T-helper 9 cell (primary cell): ENCODE data around the gene ERH.
"Not testable (repeated sequence)": the region's sequence is repeated elsewhere in the genome, so short reads cannot be mapped to it uniquely, and the experiment has no call there.

Source experiments
- DNase-seq: peaks from one replicate; pipeline ENCODE4 v3.0.0-alpha.2; 2020
- total RNA-seq, 2 donors: gene quantifications; one replicate each; lab custom pipeline; 2026; lab: John Stamatoyannopoulos, UW

The ERH gene
- 24.4 to 63.4 reads per million in 2 donors for total RNA-seq

DNA sequence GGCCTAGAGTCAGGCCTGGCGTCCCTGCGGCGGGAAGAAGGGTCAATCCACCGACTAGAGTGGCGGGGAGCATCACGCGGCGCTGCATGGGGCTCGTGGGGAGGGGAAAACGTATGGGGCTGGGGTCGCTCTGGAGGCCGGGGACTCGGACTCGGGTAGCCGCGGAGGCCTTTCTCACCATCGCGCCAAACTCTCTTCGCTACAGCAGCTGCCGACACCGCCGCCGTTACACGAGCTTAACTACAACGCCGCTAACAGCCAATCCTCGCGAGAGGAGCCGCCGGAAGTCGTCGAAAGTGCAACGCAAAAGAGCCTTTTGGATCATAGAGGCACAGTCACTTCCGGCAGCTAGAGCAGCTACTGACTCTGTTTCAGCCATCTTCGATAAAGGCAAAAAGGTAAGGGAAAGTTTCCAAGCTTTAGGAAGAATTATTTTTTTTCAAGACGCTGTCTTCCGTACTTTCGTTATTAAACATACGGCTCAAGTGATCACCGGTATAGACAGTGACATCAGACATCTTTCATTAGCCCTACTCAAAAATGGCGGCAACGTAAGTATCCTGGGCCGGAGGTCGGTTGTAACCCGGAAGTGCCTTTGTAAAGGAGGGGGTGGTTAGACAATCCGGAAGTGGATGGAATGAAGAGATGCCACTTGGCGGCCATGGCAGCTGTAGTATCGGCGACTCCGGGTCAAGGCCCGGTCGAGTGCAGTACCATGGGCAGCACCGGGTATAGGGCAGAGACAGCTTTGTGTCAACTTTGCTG is at the start of gene ERH, which contains the start of gene SLC39A9:
ERH (minus strand) TSS at position 247 of the 765 bp plus-strand sequence; CDS start at position 181, 66 bp downstream.
SLC39A9 (plus strand) TSS at position 640 of the 765 bp plus-strand sequence. CDS start 678 bp downstream, outside the sequence.
- peak; percentile 93 for DNase-seq

DNA sequence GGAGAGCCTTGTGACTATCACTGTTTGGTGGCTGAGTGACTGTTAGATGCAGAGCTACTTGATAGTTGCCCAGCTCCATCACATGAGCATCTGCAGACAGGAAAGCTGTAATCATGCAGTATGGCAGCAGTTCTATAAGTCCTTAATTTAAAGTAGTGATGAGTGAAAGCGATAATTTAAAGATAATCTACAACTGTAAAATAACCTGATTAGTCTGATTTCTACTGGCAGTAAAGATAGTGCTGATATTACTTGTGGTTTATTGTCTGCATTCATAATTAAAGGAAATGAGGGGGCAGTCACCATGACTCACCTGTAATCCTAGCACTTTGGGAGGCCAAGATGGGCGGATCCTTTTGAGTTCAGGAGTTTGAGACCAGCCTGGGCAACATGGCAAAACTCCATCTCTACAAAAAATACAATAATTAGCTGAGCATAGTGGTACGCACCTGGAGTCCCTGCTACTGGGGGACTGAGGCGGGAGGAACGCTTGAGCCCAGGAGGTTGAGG is 45.3 kb upstream of the ERH start:
- no peak for DNase-seq

DNA sequence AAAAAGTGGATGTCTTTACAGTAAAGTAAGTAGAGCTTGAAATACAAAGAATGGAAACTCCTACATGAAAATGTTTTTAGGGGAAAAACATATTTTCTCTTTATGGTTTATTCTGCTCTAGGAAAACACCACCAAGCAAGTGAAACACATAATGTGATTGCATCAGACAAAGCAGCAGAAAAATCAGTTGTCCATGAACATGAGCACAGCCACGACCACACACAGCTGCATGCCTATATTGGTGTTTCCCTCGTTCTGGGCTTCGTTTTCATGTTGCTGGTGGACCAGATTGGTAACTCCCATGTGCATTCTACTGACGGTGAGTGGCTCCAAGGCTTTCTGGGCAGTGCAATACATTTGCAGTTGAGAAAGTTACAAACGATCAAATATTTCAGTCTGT is 43.8 kb upstream of the ERH start:
- no peak for DNase-seq

DNA sequence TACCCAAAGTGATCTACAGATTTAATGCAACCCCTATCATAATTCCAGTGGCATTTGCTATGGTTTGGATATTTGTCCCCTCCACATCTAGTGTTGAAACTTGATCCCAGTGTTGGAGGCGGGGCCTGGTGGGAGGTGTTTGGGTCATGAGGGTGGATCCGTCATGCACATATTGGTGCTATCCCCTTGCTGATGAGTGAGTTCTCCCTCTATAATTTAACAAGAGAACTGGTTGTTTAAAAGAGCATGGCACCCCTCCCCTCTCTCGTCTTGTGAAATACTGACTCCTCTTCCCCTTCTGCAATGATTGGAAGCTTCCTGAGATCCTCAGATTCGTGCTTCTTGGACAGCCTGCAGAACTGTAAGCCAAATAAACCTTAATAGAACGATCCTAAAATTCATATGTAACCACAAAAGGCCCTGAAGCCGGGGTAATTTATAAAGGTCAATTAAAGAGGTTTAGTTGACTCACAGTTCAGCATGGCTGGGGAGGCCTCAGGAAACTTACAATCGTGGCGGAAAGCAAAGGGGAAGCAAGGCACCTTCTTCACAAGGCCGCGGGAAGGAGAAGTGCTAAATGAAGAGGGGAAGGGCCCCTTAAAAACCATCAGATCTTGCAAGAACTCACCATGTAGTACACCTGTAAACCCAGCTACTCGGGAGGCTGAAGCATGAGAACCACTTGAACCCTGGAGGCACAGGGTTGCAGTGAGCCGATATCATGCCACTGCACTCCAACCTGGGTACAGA is 41.6 kb upstream of the ERH start:
- no peak for DNase-seq

DNA sequence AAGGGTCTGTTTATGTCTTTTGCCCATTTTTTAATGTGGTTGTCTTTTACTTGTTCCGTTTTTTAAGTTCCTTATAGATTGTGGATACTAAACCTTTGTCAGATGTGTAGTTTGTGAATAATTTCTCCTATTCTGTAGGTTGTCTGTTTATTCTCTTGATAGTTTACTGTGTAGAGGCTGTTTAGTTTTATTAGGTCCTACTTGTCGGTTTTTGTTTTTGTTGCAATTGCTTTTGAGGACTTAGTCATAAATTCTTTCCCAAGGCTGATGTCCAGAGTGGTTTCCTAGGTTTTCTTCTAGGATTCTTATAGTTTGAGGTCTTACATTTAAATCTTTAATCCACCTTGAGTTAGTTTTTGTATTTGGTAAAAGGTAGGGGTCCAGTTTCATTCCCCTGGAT is 34.3 kb upstream of the ERH start:
- no peak for DNase-seq

DNA sequence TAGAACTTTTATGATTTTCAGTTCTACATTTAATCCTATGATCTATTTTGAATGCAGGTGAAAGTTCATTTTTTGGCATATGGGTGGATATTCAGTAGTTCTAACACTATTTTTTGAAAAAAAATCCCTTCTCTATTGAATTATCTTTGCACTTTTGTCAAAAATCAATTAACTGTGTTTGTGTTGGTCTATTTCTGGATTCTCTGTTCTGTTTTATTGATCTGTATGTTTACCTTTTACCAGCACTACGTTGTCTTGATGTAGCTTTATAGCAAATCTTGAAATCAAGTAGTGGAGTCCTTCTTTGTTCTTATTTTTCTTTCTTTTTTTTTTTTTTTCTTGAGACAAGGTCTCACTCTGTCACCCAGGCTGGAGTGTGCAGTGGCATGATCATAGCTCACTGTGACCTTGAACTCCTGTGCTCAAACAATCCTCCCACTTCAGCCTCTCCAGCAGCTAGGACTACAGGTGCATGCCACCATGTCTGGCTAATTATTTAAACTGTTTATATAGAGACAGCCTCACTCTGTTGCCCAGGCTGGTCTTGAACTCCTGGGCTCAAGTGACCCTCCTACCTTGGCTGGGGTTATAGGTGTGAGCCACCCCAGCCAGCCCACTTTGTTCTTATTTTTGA is 32.3 kb upstream of the ERH start:
- DNase-seq, result no peak

DNA sequence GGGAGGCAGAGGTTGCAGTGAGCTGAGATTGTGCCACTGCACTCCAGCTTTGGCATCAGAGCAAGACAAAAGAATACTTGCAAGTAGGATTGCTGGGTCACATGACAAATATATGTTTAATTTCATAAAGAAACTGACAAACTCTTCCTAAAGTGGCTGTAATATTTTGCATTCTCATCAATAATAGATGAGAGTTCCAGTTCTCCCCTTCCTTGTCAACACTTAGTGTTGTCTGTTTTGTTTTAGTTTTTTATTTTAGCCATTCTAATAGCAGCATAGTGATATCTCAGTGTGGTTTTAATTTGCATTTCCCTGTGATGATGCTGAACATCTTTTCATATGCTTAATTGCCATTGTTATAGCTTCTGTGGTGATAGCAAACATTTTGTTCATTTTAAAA is 31.5 kb upstream of the ERH start:
- DNase-seq, result no peak

DNA sequence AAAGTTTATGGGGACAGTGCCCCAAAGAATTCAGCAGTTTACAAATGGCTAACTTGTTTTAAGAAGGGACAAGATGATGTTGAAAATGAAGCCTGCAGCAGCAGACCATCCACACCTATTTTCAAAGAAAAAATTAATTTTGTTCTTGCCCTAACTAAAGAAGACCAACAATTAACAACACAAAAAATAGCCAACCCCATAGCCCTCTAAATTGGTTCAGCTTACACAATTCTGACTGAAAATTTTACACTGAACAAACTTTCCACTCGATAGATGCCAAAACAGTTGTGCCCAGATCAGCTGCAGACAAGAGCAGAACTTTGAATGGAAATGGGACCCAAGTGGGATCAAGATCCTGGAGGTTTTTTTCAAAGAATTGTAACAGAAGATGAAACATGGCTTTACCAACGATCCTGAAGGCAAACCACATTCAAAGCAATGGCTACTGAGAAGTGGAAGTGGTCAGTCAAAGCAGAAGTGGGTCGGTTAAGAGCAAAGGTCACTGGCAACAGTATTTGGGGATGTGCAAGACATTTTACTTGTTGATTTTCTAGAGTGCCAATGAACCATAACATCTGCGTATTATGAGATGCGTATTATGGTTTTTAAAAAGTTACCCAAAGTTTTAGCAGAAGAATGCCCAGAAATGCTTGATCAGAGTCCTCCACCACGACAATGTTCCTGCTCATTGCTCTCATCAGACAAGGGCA is 30.3 kb upstream of the ERH start:
- no peak for DNase-seq

DNA sequence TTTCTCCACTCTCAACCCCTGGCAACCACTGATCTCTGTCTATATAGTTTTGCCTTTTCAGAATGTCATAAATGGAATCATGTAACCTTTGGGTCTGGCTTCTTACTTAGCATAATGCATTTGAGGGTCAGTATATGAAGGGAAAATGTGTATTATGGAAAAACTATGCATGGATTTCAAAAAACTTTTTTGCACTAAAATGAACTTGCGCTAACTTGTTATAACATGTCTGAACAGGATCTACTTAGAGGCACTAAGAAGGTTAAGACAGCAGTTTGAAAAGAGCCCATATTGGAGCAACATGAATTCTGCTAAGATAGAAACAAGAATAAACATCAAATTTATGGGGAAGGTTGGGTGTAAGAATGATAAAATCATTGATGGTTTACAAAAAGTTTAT is 29.5 kb upstream of the ERH start:
- DNase-seq, result no peak

DNA sequence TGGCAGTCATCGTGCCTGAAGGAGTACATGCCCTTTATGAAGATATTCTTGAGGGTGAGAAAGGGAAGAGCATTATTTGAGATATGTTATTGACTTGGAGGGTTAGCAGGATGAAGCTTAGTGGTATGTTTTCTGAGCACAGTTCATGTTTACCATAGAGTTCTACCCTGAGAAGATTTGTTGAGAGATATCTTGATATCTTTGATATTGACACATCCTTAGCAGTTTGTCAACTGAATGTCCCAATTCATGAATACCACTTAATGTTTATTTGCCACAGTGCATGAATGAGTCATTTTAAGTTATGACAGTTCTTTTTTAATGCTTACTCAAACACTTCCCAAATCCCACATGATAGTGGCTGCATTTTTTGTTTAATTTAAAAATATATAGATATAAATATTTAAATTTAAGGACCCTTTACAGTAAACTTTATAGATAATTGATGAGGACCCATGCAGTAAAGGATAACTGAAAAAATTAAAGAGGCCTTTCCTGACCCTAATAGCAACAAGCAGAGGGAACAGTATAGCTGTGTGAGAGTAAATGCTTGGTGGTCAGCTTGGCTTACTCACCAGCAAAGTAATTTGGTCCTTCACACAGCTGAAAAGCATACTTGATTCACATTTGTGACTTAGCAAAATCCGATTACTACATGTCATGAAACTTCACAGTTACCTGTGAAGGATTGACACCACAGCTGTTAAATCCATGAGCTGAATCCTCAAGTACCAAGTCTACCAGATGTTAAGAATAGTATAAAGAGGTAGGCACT is 26.2 kb upstream of the ERH start:
- DNase-seq, result no peak

DNA sequence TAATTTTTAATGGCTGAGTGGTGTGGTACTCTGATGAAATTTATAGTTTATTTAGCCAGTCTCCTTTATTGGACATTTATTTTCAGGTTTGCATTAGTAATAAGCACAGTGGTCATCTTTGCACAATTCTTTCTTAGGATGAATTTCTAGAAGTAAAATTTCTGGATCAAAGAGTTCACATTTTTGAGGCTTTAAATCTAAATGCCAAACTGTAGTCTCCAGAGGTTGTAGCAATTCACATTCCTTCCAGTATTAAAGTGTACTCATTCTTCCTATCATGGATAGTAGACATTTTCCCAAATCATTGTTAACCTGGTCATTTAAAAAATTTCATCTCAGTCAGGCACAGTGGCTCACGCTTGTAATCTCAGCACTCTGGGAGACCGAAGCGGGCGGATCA is 25.2 kb upstream of the ERH start:
- no peak for DNase-seq

DNA sequence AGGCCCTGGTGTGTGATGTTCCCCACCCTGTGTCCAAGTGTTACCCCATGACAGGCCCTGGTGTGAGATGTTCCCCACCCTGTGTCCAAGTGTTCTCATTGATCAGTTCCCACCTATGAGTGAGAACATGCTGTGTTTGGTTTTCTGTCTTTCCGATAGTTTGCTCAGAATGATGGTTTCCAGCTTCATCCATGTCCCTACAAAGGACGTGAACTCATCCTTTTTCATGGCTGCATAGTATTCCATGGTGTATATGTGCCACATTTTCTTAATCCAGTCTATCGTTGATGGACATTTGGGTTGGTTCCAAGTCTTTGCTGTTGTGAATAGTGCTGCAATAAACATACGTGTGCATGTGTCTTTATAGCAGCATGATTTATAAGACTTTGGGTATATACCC is 18.0 kb upstream of the ERH start:
- not testable (repeated sequence) for DNase-seq

DNA sequence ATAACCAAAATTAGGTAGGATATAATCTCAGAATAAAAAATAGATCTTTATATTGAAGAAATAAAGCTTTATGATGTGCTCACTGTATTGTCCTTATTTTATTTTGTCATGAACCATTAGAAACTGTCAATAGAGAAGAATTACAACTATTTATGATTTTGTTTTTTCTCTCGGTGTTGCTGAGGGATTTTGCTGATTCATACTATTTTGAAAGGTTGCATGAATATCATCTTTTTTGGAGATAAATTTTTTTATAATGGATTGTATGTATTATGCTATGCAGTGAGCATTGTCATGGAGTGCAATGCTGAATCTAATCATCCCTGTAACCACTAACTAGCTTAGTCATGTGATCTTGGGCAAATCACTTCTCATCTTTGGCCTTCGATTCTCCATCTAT is 15.4 kb upstream of the ERH start:
- DNase-seq, result no peak

DNA sequence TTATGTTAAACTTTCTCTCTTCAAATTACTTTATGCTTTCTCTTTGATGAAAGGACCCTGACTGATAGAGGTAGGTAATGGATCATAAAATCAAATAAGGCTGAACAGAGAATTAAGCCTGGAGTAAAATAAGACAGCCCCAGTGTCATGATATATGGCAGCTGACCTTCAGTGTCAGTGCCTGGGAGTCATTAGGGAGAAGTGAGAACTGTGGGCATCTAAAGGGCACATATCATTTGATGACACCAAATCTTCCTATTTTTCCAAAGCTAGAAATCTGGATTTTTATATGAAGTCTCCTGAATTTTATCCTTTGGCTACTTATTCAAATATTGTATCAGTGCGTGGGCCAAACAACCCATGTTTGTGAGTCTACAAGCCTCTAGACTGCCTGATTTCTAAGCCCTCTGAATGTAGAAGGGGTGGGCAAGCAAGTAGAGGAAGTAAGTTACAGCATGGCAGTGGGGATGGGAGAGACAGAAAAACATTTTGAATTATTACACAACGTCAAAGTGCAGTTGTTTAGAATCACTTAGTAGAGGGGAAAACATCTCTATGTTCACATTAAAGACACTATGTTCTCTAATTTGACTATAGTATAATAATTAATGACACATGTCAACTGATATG is 10.3 kb upstream of the ERH start:
- no peak for DNase-seq

DNA sequence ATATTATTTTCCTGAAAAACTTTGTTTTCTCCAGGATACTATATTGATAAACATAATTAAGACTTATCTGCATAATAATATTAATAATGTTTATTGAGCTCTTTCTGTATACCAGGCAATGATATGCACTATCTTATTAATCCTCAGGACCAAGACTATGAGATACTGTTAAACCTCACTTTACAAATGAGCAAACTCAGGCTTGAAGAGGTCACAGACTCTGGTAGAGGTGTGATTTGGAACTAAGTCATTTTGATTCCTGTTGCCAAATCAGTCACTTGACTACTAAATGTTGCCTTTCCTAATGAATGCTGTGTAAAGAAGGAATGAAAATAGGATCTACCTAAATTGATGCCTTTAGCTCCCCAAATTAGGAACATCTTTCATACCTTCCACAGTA is 7.7 kb upstream of the ERH start:
- no peak for DNase-seq

DNA sequence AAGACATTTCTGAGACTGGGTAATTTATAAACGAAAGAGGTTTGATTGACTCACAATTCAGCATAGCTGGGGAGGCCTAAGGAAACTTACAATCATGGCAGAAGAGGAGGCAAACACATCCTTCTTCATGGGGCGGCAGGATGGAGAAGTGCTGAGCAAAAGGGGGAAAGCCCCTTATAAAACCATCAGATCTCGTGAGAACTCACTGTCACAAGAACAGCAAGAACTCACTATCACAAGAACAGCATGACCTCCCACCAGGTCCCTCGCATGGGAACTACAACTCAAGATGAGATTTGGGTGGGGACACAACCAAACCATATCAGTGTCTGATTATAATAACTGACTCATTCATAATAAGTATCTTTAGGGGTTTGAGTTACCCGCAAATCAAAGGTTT is 6.8 kb upstream of the ERH start:
- DNase-seq, result no peak

DNA sequence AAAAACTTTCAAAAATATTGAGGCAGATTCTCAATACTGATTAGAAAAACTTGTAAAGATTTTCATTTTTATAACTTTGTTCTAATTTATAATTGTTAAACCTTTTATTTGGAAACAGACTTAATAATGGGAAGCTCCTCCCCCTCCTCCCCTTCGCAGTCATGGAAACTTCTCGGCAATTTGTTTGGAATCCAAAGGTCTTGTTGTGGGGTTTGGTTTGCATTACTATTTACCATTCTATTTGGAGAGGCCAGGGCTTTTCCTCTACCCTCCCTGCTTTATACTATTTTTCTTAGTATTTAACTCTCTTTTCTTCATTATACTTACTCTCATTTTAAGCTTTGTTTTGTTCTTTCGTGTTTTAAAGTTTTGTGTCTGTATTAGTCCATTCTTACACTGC is 6.4 kb upstream of the ERH start:
- no peak for DNase-seq

DNA sequence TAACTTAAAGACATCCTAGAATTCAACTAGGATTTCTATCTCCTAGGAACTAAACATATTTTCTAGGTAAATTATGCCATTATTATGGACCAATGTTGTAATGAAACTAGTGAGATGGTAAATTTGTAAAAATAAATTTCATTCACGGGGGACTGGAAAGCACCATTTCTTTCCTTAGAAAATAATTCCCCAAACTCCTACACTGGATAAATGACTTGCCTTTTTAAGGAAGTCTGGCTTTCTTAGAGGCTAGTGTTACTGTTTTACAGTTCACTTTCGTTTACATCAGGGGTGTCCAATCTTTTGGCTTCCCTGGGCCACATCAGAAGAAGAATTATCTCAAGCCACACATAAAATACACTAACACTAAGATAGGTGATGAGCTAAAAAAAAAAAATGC is 3.7 kb upstream of the ERH start:
- no peak for DNase-seq

DNA sequence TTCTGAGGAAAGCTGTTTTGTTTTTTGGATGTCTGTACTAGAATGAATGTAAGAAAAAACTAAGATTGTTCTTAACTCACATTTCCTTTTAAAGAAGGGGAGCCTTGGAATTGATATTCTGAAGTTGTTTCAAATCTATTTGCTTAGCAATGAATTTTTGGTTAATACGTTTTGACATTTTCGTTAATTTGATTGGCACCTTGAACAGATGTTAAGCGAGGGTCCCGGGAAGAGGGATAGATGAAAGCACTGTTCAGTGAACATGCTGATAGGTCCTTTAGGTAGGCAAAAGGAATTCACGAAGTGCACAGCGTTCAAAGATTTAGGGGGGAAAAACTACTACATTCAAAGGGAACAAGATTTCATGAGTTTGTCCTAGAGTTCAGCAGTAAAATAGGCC is 2.1 kb upstream of the ERH start:
- no peak for DNase-seq

DNA sequence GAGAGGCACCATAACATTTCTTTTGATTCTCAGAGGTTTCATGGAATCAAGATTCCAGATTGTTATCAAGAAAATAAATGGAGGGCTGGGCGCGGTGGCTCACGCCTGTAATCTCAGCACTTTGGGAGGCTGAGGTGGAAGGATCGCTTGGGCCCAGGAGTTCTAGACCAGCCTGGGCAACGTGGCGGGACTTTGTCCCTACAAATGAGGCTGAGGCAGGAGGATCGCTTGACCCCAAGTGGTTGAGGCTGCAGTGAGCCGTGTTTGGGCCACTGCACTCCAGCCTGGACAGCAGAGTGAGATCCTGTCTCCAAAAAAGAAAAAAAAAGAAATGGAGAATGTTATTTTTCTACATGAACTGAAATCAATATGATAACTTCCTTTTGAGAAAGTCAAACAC is 1.7 kb upstream of the ERH start:
- DNase-seq, result no peak

DNA sequence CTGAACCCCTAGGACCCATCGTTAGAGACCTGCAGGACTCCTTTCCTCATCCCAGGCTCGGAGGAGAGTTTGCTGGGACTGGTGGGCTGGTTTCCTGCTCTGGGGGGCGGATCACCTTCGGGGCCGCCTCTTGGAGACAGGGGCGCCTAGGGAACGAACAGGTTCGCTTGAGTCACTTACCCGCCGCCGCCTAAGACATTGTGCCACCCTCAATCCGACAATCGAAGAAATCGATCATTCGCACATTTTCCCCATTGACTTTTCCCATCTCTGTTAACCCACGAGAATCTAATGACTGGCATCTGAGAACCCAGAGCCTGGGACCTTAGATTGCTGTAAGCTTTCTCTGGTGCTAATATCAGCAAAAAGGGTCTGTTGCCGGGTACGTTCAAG is 715 bp upstream of the ERH start:
- no peak for DNase-seq

DNA sequence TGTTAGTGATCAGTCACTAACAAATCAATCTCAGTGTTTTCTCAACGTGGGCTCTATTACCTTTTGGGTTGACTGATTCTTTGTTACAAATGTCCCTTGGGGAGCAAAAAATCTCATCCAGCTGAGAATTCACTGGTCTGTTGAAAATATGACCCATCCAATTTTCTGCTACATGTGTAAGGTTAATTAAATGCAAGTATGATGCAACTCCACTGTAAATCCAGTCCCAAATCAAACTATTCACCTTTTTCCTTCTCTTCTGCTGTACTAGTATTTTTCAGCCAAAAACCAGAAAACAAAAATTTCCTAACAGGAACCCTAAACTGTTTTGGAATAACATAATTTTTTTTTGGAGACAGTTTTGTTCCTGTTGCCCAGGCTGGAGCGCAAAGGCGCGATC is 2.2 kb downstream of the ERH start:
- no peak for DNase-seq
